ENCODE data around the gene MYH9.

- TF ChIP-seq, protein P1, sequence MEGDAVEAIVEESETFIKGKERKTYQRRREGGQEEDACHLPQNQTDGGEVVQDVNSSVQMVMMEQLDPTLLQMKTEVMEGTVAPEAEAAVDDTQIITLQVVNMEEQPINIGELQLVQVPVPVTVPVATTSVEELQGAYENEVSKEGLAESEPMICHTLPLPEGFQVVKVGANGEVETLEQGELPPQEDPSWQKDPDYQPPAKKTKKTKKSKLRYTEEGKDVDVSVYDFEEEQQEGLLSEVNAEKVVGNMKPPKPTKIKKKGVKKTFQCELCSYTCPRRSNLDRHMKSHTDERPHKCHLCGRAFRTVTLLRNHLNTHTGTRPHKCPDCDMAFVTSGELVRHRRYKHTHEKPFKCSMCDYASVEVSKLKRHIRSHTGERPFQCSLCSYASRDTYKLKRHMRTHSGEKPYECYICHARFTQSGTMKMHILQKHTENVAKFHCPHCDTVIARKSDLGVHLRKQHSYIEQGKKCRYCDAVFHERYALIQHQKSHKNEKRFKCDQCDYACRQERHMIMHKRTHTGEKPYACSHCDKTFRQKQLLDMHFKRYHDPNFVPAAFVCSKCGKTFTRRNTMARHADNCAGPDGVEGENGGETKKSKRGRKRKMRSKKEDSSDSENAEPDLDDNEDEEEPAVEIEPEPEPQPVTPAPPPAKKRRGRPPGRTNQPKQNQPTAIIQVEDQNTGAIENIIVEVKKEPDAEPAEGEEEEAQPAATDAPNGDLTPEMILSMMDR (IDR thresholded peaks at IDR 0.05): no peak
- no peak for TF ChIP-seq POLR2AphosphoS5 (IDR thresholded peaks at IDR 0.05)
These were observed 138.6 kb downstream of the MYH9 start for GRCh38 chr22:36249160-36249559.
